Dendritic cell treated with granulocyte-macrophage colony-stimulating factor and Interleukin-4, amounts not matched to agents 40 ng/mL and 50 ng/mL, for 4 days (primary cell): Measurements from ENCODE around the gene COX6B1.

Experiments used
- H3K27ac Mint-ChIP-seq: one replicate; pipeline ENCODE4 v1.8.0; 2022; ENCODE audit warnings: mild to moderate bottlenecking, mixed read lengths
- H3K27me3 Mint-ChIP-seq: one replicate; pipeline ENCODE4 v1.8.0; 2022; ENCODE audit warnings: mild to moderate bottlenecking, mixed read lengths
- H3K36me3 Mint-ChIP-seq: one replicate; pipeline ENCODE4 v1.8.0; 2022; ENCODE audit warnings: low read depth, mixed read lengths
- H3K4me1 Mint-ChIP-seq: one replicate; pipeline ENCODE4 v1.8.0; 2022; ENCODE audit warnings: low read depth, mixed read lengths
- H3K4me3 Mint-ChIP-seq: one replicate; pipeline ENCODE4 v1.8.0; 2022; ENCODE audit warnings: mild to moderate bottlenecking, moderate library complexity, mixed read lengths
- H3K9me3 Mint-ChIP-seq: one replicate; pipeline ENCODE4 v1.8.0; 2022; ENCODE audit warnings: mixed read lengths
- intact Hi-C: fragments of 100-400 bp; cut with micrococcal nuclease; formaldehyde crosslinking; loops from one replicate; pipeline ENCODE4 v1.15.0; 2022

COX6B1 gene

GRCh38 chr19:35620001-35620400 is 28.1 kb upstream of the COX6B1 start:
- no peak overlapping the region for H3K4me3 Mint-ChIP-seq
- intact Hi-C loops: no loop called here

GRCh38 chr19:35621708-35622107 is 26.4 kb upstream of the COX6B1 start:
- no peaks in the 10 kb centered on the region for H3K4me1 Mint-ChIP-seq
- H3K27me3 Mint-ChIP-seq: no peaks in the 10 kb centered on the region
- intact Hi-C loops: no loop called here
- H3K27ac Mint-ChIP-seq: peak overlapping the region; percentile 22
- no peaks in the 10 kb centered on the region for H3K9me3 Mint-ChIP-seq
- H3K36me3 Mint-ChIP-seq: peaks cover 58% of the 10 kb centered on the region
- no peak overlapping the region for H3K4me3 Mint-ChIP-seq

More at GRCh38 chr19:35620001-35620400, 28.1 kb upstream of the COX6B1 start:
- no peak overlapping the region for H3K27ac Mint-ChIP-seq
- peaks cover 71% of the 10 kb centered on the region for H3K36me3 Mint-ChIP-seq
- no peaks in the 10 kb centered on the region for H3K9me3 Mint-ChIP-seq
- H3K4me1 Mint-ChIP-seq: no peaks in the 10 kb centered on the region
- no peaks in the 10 kb centered on the region for H3K27me3 Mint-ChIP-seq

- intact Hi-C loops: no loop called here
- no peak overlapping the region for H3K4me3 Mint-ChIP-seq
- H3K4me1 Mint-ChIP-seq: no peaks in the 10 kb centered on the region
- peaks cover 48% of the 10 kb centered on the region for H3K36me3 Mint-ChIP-seq
- no peaks in the 10 kb centered on the region for H3K27me3 Mint-ChIP-seq
- no peaks in the 10 kb centered on the region for H3K9me3 Mint-ChIP-seq
- no peak overlapping the region for H3K27ac Mint-ChIP-seq
These were observed 25.4 kb upstream of the COX6B1 start for GRCh38 chr19:35622750-35623149.

- no peak overlapping the region for H3K4me3 Mint-ChIP-seq
- H3K36me3 Mint-ChIP-seq: peaks cover 44% of the 10 kb centered on the region
- intact Hi-C loops: no loop called here
- peaks cover 5% of the 10 kb centered on the region for H3K4me1 Mint-ChIP-seq
- no peaks in the 10 kb centered on the region for H3K9me3 Mint-ChIP-seq
- no peak overlapping the region for H3K27ac Mint-ChIP-seq
- H3K27me3 Mint-ChIP-seq: no peaks in the 10 kb centered on the region
These were observed 24.7 kb upstream of the COX6B1 start for GRCh38 chr19:35623327-35624010.

GRCh38 chr19:35628264-35628564 is 19.9 kb upstream of the COX6B1 start:
- Mint-ChIP-seq H3K36me3 (peaks cover 47% of the 10 kb centered on the region), H3K27ac (peak overlapping the region; percentile 98), H3K4me1 (peaks cover 28% of the 10 kb centered on the region), H3K4me3 (peak overlapping the region; percentile 88), H3K27me3 (no peaks in the 10 kb centered on the region), H3K9me3 (no peaks in the 10 kb centered on the region)
- intact Hi-C loops: loop anchor here (1.0 to 2.0 kb wide), 3 partner anchors 15 to 20 kb away; partner anchors contain the start of genes COX6B1 and HAUS5

GRCh38 chr19:35628565-35629331 is 19.4 kb upstream of the COX6B1 start, which contains the start of gene RBM42:
Gene RBM42 (plus strand): TSS chr19:35629036. CDS start chr19:35629154, 118 bp downstream.
- H3K27me3 Mint-ChIP-seq: no peaks in the 10 kb centered on the region
- H3K4me1 Mint-ChIP-seq: peaks cover 28% of the 10 kb centered on the region
- H3K27ac Mint-ChIP-seq: peak within 1 kb of the TSS; percentile 98
- intact Hi-C loops: loop anchor here (1.0 to 2.0 kb wide), 3 partner anchors 15 to 20 kb away; partner anchors contain the start of genes COX6B1 and HAUS5
- no peaks in the 10 kb centered on the region for H3K9me3 Mint-ChIP-seq
- peaks cover 52% of the 10 kb centered on the region for H3K36me3 Mint-ChIP-seq
- H3K4me3 Mint-ChIP-seq: peak within 1 kb of the TSS; percentile 88

GRCh38 chr19:35629332-35629633 is 18.8 kb upstream of the COX6B1 start:
- intact Hi-C loops: loop anchor here (2.0 kb wide), 1 partner anchor 16 kb away; the partner anchor contains the start of gene HAUS5
- H3K9me3 Mint-ChIP-seq: no peaks in the 10 kb centered on the region
- peaks cover 28% of the 10 kb centered on the region for H3K4me1 Mint-ChIP-seq
- peak overlapping the region; percentile 98 for H3K27ac Mint-ChIP-seq
- H3K27me3 Mint-ChIP-seq: no peaks in the 10 kb centered on the region
- peaks cover 57% of the 10 kb centered on the region for H3K36me3 Mint-ChIP-seq
- peak overlapping the region; percentile 88 for H3K4me3 Mint-ChIP-seq

GRCh38 chr19:35633727-35634440 is 14.2 kb upstream of the COX6B1 start:
- Mint-ChIP-seq H3K27me3 (no peaks in the 10 kb centered on the region), H3K4me3 (no peak overlapping the region), H3K27ac (no peak overlapping the region), H3K9me3 (no peaks in the 10 kb centered on the region), H3K36me3 (peaks cover 93% of the 10 kb centered on the region), H3K4me1 (peaks cover 23% of the 10 kb centered on the region)
- intact Hi-C loops: no loop called here

GRCh38 chr19:35636651-35637050 is 11.5 kb upstream of the COX6B1 start:
- no peaks in the 10 kb centered on the region for H3K9me3 Mint-ChIP-seq
- H3K4me3 Mint-ChIP-seq: no peak overlapping the region
- H3K27me3 Mint-ChIP-seq: no peaks in the 10 kb centered on the region
- H3K4me1 Mint-ChIP-seq: peaks cover 11% of the 10 kb centered on the region
- intact Hi-C loops: no loop called here
- H3K36me3 Mint-ChIP-seq: peaks cover 69% of the 10 kb centered on the region
- no peak overlapping the region for H3K27ac Mint-ChIP-seq

- Mint-ChIP-seq H3K27ac (no peak overlapping the region), H3K4me3 (no peak overlapping the region), H3K9me3 (no peaks in the 10 kb centered on the region), H3K4me1 (peaks cover 12% of the 10 kb centered on the region), H3K27me3 (no peaks in the 10 kb centered on the region), H3K36me3 (peaks cover 64% of the 10 kb centered on the region)
- intact Hi-C loops: no loop called here
These were observed 11.0 kb upstream of the COX6B1 start for GRCh38 chr19:35637165-35637564.

- H3K9me3 Mint-ChIP-seq: no peaks in the 10 kb centered on the region
These were observed 8.8 kb upstream of the COX6B1 start for GRCh38 chr19:35639321-35639639.

GRCh38 chr19:35639863-35640262 is 8.3 kb upstream of the COX6B1 start:
- peaks cover 26% of the 10 kb centered on the region for H3K4me1 Mint-ChIP-seq
- H3K27me3 Mint-ChIP-seq: no peaks in the 10 kb centered on the region
- no peak overlapping the region for H3K4me3 Mint-ChIP-seq
- peaks cover 37% of the 10 kb centered on the region for H3K36me3 Mint-ChIP-seq
- H3K27ac Mint-ChIP-seq: no peak overlapping the region
- H3K9me3 Mint-ChIP-seq: no peaks in the 10 kb centered on the region
- intact Hi-C loops: loop anchor here (10.0 kb wide), 1 partner anchor 105 kb away; the partner anchor contains the start of genes IGFLR1, LIN37, PSENEN and U2AF1L4

More at GRCh38 chr19:35639321-35639639, 8.8 kb upstream of the COX6B1 start:
- H3K36me3 Mint-ChIP-seq: peaks cover 42% of the 10 kb centered on the region
- peaks cover 20% of the 10 kb centered on the region for H3K4me1 Mint-ChIP-seq
- intact Hi-C loops: no loop called here
- H3K27ac Mint-ChIP-seq: no peak overlapping the region
- H3K27me3 Mint-ChIP-seq: no peaks in the 10 kb centered on the region
- H3K4me3 Mint-ChIP-seq: no peak overlapping the region

- Mint-ChIP-seq H3K4me1 (peaks cover 41% of the 10 kb centered on the region), H3K4me3 (peak within 1 kb of the TSS; percentile 37), H3K27me3 (no peaks in the 10 kb centered on the region), H3K27ac (peak within 1 kb of the TSS; percentile 76), H3K36me3 (peaks cover 19% of the 10 kb centered on the region), H3K9me3 (no peaks in the 10 kb centered on the region)
- intact Hi-C loops: loop anchor here (10.0 kb wide), 1 partner anchor 103 kb away; the partner anchor contains the start of genes IGFLR1, LIN37, PSENEN and U2AF1L4
These were observed 6.5 kb upstream of the COX6B1 start, which contains the start of gene ETV2 for GRCh38 chr19:35641515-35642151. Gene ETV2 (plus strand): TSS chr19:35641745. CDS start chr19:35642461, 716 bp downstream.
